ENCODE results near the gene C19orf67. TPM values are rescaled to one million over a fixed set of nuclear protein-coding genes. Genes with fewer than 3 reads are reported as not detected.

The C19orf67 gene
- total and polyA plus RNA-seq, 2 of the 4 experiments (the other 2 are of a cell fraction), result not detected

DNA sequence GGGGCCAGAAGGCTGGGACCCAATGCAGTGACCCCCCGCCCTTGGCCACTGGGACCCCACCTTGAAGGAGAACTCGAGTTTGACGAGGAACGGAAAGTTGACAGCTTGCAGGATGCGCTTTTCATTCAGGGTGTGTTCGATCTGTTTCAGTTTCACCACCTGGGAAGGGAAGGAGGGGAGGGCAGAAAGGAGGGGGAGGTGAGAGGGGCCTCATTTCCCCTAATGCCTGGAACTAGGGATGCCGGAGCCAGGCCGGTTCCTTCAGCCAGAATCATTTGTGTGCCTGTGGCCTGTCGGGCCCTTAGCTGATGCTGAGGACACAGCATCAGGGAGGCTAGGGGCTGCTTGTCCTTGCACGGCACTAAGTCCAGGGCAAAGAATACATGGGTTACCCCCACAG lies 17.2 kb upstream of the C19orf67 start:
- intact Hi-C loops (cut with micrococcal nuclease), result no loop called here
- Histone ChIP-seq H3K4me1 (ENCODE audit: control insufficient read depth, insufficient read depth, low read length) (no peaks in the 10 kb centered on the region), H3K4me2 (ENCODE audit: low read depth, low read length) (no peak overlapping the region), H3K4ac (ENCODE audit: low read depth, low read length) (no peak overlapping the region), H3K23ac (ENCODE audit: low read depth, low read length) (no peak overlapping the region), H3K27me3 (ENCODE audit: control insufficient read depth, insufficient read depth, low read length) (no peaks in the 10 kb centered on the region), H4K91ac (ENCODE audit: insufficient read depth, low read depth, low read length) (no peak overlapping the region), H3K9me3 (ENCODE audit: control insufficient read depth, insufficient read depth, low read length) (no peaks in the 10 kb centered on the region), H3K4me3 (ENCODE audit: insufficient read depth, low read depth, low read length) (no peak overlapping the region), H2BK120ac (ENCODE audit: low read depth, low read length) (no peak overlapping the region), H3K9me1 (ENCODE audit: insufficient read depth, low read length) (peaks cover 3% of the 10 kb centered on the region; the same call in 1 of the 2 replicates), H4K20me1 (ENCODE audit: insufficient read depth, low read length) (no peaks in the 10 kb centered on the region), H3K27ac (ENCODE audit: insufficient read depth, low read length) (no peak overlapping the region), H2AFZ (replicated peaks; ENCODE audit: low read length, poor library complexity) (no peak overlapping the region), H4K8ac (ENCODE audit: low read depth in 2 of 2, low read length in 2 of 2) (no peak overlapping the region), H3K56ac (ENCODE audit: extremely low read depth, insufficient read depth, low read length) (no peak overlapping the region), H3K9ac (ENCODE audit: low read depth, low read length) (no peak overlapping the region), H3K79me1 (ENCODE audit: low read depth in 1 of 2, low read length in 2 of 2) (peaks cover 0 to 9% of the 10 kb centered on the region in 2 experiments; a peak in 2 of 4 replicates), H2BK5ac (ENCODE audit: low read depth, low read length, poor library complexity, severe bottlenecking) (no peak overlapping the region), H2BK15ac (ENCODE audit: low read depth, low read length) (no peak overlapping the region), H2AK5ac (ENCODE audit: low read depth, low read length) (no peak overlapping the region), H2AK9ac (replicated peaks; ENCODE audit: low read depth, low read length, poor library complexity) (peak overlapping the region; percentile 45), H2BK20ac (ENCODE audit: low read depth, low read length) (no peak overlapping the region), H3K36me3 (ENCODE audit: control insufficient read depth, insufficient read depth, low read length) (peaks cover 39% of the 10 kb centered on the region), H3K18ac (ENCODE audit: low read depth, low read length) (no peak overlapping the region), H4K5ac (ENCODE audit: low read depth, low read length) (no peak overlapping the region), H3K14ac (replicated peaks; ENCODE audit: low read depth, low read length) (no peak overlapping the region)
- ATAC-seq (ENCODE audit: low read depth), result no peak
- in situ Hi-C loops (cut with MboI; ENCODE audit: low sequenced_read_pairs), result no loop called here
- BruUV-seq (replicated peaks), result no TSS peak
- dilution Hi-C loops (cut with HindIII; ENCODE audit: low sequenced_read_pairs, unreplicated experiment), result no loop called here
- 100% methylated on average over 3 of the region's 10 CpGs; no CpG with 5 or more reads in 1 of the 2 experiments for WGBS, 2 experiments (ENCODE audit: extremely low coverage in 2 of 2, insufficient read length in 1 of 2)
- ChIA-PET CTCF (no interaction called here), POLR2A (ENCODE audit: unreplicated experiment) (no interaction called here)
- DNase-seq, result no peak
- TF ChIP-seq RAD21 (IDR thresholded peaks at IDR 0.05; ENCODE audit: low read length) (no peak), MAZ (IDR thresholded peaks at IDR 0.05; ENCODE audit: borderline replicate concordance, low read depth, low read length) (no peak), FOS (IDR thresholded peaks at IDR 0.05; ENCODE audit: low read depth, low read length) (no peak), MXI1 (IDR thresholded peaks at IDR 0.05; ENCODE audit: borderline replicate concordance, low read depth, low read length) (no peak), RFX5 (IDR thresholded peaks at IDR 0.05; ENCODE audit: low read depth, low read length) (no peak), BHLHE40 (IDR thresholded peaks at IDR 0.05; ENCODE audit: low read depth, low read length) (no peak), POLR2A (IDR thresholded peaks at IDR 0.05; ENCODE audit: low read depth, low read length) (no peak), NFE2L2 (IDR thresholded peaks at IDR 0.05; ENCODE audit: low read depth, low read length) (no peak), CEBPB (IDR thresholded peaks at IDR 0.05; ENCODE audit: low read depth, low read length) (no peak), CHD1 (IDR thresholded peaks at IDR 0.05; ENCODE audit: low read depth, low read length) (no peak), MAFK (IDR thresholded peaks at IDR 0.05; ENCODE audit: low read depth, low read length) (no peak), SMC3 (IDR thresholded peaks at IDR 0.05; ENCODE audit: low read depth, low read length) (no peak), RCOR1 (IDR thresholded peaks at IDR 0.05; ENCODE audit: insufficient replicate concordance, low read length) (no peak)
- TF ChIP-seq, protein P1, sequence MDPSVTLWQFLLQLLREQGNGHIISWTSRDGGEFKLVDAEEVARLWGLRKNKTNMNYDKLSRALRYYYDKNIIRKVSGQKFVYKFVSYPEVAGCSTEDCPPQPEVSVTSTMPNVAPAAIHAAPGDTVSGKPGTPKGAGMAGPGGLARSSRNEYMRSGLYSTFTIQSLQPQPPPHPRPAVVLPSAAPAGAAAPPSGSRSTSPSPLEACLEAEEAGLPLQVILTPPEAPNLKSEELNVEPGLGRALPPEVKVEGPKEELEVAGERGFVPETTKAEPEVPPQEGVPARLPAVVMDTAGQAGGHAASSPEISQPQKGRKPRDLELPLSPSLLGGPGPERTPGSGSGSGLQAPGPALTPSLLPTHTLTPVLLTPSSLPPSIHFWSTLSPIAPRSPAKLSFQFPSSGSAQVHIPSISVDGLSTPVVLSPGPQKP (IDR thresholded peaks at IDR 0.05; ENCODE audit: borderline replicate concordance, low read depth, low read length), result no peak
- TF ChIP-seq, protein P2, sequence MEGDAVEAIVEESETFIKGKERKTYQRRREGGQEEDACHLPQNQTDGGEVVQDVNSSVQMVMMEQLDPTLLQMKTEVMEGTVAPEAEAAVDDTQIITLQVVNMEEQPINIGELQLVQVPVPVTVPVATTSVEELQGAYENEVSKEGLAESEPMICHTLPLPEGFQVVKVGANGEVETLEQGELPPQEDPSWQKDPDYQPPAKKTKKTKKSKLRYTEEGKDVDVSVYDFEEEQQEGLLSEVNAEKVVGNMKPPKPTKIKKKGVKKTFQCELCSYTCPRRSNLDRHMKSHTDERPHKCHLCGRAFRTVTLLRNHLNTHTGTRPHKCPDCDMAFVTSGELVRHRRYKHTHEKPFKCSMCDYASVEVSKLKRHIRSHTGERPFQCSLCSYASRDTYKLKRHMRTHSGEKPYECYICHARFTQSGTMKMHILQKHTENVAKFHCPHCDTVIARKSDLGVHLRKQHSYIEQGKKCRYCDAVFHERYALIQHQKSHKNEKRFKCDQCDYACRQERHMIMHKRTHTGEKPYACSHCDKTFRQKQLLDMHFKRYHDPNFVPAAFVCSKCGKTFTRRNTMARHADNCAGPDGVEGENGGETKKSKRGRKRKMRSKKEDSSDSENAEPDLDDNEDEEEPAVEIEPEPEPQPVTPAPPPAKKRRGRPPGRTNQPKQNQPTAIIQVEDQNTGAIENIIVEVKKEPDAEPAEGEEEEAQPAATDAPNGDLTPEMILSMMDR (conservative IDR thresholded peaks at IDR 0.05; ENCODE audit: low read depth, low read length), result no peak
- TF ChIP-seq, protein P3, sequence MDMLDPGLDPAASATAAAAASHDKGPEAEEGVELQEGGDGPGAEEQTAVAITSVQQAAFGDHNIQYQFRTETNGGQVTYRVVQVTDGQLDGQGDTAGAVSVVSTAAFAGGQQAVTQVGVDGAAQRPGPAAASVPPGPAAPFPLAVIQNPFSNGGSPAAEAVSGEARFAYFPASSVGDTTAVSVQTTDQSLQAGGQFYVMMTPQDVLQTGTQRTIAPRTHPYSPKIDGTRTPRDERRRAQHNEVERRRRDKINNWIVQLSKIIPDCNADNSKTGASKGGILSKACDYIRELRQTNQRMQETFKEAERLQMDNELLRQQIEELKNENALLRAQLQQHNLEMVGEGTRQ (IDR thresholded peaks at IDR 0.05; ENCODE audit: low read depth, low read length), result no peak

Data from IMR-90 (cell line).